ENCODE results near the gene LIMS3.
"Not testable (repeated sequence)": the region's sequence is repeated elsewhere in the genome, so short reads cannot be mapped to it uniquely, and the experiment has no call there.

DNA sequence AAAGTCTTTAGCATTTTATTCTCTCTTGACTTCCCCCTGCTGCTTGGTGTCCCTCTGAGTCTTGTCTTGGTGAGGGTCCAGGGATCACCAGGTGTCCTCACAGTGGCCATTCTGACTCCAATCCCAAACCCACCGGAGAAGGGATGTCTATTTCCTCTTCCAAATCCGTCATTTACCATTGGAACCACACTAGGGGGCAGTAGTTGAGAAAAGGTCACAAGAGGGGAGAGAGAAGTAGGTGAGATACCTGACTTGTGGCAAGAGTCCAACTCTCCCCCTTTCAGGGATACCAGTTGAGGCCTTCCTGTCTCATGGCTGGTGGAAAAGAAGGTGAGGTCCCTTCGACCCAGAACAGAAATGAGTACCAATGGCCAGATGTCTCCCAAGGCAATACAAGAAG, 21.9 kb upstream of the LIMS3 start:
- TF ChIP-seq POLR2A (IDR thresholded peaks at IDR 0.05; ENCODE audit: low read length); GATA1 (IDR thresholded peaks at IDR 0.05; ENCODE audit: low read depth, low read length): not testable (repeated sequence)

Data from erythroblast (primary cell).